GM21447 (cell line): Measurements from ENCODE around the gene PDZD4.

Source experiments
- ATAC-seq: cut with Tn5 transposase; IDR thresholded peaks from one replicate; pipeline ENCODE4 v1.9.1; 2021; ENCODE audit not compliant: unreplicated experiment

PDZD4 gene

DNA sequence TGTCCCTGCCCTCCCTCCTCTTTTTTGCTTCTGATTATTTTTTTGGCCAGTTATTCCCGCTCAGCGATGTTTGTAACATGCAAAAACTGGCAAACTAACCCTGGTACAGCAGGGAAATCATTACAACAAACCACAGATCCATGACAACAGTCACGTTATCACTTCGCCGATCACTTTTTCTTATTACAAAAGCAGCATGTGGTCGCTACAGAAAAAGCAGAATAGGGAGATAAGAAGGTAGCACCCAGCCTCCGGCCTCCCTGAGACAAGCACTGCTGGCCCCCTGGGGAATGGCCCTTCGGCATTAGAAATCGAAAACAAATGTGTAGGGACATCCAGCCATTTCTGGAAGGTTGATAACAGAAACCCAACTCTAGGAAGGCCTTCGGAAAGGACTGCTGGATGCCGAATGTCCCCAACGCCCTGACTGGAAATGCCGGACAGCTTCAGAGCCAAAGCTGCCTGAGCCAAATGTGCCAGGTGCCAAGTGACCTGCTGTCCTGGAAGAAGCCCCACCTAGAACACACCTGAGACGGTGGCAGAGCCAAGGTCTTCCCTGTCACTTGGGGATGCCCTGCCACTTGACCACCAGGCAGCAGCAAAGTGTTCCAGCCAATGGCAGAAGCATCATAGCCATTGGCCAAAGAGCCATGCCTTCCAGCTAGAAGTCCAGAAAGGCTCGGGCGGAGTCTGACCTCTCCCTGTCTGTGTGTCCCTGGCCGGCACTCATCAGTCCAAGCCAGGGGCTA is 39.1 kb downstream of the PDZD4 start:
- ATAC-seq: no peak

DNA sequence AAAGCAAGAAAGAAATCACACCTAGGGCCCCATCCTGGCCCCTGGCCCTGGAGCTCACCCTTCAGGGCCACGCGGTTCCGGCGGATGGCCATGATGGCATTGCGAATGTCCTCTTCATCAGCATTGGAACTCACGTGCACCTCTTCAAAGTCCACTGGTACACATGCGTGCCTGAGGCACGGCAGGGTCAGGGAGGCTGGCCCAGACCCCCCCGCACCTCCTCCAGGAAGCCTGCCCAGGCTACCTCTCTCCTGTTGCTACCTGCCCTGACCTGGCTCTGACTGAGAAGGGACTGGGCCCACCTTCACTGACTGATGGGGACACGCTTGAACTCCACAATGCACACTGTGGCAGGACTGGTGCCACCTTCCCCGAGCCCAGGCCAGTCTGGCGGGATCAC is 40.7 kb downstream of the PDZD4 start:
- ATAC-seq: no peak

DNA sequence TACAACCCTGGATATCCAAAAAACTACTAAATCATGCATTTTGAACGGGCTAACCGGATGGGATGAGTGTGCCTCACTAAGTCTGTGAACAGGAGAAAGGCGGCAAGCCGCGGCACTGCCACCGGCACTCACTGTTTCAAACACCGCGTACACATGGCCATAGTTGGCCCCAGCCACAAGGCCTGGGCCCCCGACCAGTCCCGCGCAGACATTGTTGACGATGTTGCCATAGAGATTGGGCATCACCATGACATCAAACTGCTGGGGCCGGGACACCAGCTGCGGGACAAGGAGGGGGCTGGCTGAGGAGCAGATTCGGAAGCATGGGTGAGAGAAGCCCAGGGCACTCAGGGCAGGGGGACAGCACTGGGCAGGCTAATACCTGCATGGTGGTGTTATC is 43.7 kb downstream of the PDZD4 start:
- no peak for ATAC-seq

DNA sequence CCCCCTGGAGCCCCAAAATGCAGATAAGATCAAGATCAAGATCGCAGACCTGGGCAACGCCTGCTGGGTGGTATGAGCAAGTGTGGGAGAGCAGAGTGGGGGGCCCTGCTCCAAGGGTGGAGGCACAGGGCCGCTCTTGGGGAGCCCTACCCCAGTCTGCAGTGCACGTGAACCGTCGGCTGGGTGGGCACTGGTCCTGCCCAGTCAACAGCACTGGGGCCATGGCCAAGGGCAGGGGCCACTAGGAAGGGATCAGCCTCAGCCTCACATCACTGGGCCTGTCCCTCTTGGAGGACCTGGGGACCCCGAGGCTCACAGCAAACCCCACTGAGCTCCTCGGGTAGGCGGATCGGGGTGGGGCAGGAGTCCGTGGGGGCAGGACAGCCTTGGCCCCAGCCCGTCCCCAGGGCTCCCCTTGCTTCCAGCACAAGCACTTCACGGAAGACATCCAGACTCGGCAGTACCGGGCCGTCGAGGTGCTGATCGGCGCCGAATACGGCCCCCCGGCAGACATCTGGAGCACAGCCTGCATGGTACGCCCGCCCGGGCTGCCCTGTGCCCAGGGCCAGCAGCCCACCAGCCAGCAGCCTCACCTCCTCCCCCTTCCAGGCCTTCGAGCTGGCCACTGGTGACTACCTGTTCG is 45.9 kb downstream of the PDZD4 start:
- no peak for ATAC-seq

DNA sequence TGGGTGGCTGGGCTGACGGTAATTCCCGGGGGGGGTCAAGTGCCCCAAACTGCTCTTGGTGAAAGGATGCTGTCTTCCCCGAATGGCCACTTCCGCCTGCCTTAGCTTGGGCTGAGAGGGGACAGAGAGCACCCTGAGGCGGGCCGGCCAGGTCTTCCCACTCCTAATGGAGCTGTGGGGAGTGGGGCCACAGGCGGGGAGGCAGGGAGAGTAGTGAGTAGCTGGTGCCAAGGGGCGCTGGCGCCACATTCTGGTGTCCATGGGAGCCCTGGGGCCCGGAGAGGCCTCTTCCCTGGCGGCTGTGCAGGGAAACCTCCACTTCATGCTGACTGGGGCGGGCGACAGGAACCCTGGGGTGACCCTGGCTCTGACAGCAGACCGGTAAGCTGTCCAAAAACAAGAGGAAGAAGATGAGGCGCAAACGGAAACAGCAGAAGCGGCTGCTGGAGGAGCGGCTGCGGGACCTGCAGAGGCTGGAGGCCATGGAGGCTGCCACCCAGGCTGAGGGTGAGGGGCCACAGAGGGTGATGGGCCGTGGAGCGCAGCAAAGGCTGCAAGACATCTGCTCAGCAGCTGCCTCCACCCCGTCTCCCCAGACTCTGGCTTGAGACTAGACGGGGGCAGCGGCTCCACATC is 46.8 kb downstream of the PDZD4 start:
- ATAC-seq: no peak

DNA sequence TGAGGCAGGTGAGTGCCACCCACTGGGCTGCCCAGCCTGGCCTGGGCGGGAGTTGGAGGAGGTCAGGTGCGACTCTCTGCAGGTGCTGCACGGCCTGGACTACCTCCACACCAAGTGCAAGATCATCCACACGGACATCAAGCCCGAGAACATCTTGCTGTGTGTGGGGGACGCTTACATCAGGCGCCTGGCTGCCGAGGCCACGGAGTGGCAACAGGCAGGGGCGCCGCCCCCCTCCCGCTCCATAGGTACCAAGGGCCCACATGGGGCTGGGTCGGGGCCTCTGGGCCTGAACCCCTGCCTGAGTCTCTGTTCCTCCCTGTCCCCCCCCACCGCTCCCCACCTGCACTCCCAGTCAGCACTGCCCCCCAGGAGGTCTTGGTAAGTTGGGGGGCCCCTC is 47.5 kb downstream of the PDZD4 start:
- no peak for ATAC-seq

DNA sequence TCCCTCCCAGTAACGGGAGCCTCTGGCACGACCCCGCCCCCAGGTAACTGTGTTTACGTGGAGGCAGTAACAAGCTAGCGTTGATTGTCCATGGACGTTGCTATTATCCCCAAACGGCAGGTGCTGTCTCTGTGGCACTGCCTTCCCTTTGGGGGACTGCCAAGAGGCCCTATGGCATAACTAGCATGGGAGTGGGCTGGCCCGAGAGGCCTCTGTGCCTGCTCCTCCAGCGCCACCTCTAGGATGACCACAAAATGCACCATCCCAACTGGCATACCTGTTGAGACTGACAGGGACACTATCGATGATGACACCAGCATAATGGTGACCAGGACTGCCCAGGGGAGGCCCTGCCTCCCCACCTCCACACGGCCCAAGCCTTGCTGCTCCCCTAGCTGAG is 48.0 kb downstream of the PDZD4 start:
- no peak for ATAC-seq

DNA sequence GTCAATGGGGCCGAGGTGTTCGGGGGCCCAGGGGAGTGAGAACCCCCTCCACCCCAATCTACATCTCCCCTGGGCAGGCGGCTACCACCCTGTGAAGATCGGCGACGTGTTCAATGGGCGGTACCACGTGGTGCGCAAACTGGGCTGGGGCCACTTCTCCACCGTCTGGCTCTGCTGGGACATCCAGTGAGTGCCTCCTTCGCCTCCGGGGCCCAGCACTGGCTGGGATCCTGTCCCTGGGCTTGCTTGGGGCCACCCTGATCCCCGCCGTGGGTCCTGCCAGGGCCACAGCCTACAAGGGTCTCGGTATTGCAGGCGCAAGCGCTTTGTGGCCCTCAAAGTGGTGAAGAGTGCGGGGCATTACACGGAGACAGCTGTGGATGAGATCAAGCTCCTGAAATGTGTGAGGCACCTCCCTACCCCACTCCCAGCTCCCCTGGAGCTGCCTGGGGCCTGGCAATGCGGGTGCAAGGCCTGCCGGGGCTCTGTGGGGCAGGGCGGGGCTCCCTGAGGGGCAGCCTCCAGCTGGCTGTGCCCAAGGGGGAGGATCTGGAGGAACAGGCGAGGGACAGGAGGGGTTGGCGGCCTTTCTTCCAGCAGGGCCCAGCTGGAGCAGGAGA is 48.8 kb downstream of the PDZD4 start:
- no peak for ATAC-seq

DNA sequence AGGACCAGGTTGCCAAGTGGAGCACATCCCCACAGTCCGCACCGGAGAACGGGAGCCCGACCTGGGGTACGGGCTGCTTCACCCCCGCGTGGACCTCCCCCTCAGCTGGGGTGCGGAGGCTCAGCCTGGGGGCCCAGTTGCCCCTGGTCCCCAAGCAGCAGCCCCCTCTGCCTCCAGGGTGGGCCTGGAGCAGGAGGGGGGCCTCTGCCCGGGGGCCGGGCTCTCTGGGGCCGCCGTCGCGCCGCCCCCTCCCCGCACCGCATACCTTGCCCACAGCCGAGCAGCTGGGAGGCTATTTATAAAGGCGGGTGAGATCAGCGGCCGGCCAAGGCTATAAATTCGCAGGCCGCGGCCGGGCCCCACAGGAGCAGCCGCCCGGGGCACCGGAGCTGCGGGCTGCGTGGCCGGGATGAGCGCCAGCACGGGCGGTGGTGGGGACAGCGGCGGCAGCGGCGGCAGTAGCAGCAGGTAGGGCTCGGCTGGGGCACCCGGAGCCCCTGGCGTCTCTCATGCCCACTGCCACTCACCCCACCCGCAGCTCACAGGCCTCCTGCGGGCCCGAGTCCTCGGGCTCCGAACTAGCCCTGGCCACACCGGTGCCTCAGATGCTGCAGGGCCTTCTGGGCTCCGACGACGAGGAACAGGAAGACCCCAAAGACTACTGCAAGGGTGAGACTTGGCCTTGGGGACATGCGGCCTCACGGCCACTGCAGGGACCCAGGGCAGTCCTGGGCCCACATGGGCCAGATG is 49.5 kb downstream of the PDZD4 start, which contains the start of gene SRPK3:
Gene SRPK3, plus strand, starts transcription at position 364 of the 750 bp plus-strand sequence. Its CDS starts 46 bp downstream, at position 410.
- no peak for ATAC-seq

DNA sequence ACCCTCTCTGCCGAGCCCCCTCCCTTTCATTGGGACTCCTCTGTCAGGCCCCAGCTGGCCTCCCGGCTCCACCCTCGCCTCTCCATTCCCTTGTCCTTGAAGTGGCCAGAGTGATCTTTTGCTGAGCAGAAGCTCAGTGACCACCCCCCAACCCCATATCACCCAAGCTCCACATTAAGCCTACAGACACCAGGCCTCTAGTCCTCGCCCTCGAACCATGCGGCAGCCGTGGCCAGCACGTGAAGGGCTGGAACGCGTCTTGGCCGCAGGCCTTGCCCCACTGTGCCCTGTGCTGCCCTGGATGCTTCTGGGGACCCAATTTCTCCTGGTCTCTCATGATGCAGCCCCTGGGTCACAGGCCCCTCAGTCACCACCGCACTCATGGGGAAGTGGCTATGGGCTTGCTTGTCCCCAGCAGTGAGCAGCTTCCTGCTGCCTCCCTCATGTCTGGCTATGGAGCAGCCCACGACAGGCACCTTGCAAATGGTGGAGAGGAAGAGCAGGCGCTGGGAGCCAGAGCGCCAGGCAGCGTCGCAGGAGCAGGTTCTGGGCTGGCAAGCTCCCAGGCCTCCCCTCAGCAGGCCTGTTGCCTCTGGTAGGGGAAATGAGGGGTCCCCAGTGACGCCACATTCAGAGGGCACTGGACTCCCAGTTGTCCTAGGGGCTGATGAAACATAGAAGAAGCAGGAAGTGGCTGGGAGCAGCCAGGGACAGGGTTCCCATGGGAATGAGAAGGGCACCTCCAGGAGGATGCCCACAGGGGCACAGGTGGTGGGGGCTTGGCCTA is 50.3 kb downstream of the PDZD4 start:
- no peak for ATAC-seq

DNA sequence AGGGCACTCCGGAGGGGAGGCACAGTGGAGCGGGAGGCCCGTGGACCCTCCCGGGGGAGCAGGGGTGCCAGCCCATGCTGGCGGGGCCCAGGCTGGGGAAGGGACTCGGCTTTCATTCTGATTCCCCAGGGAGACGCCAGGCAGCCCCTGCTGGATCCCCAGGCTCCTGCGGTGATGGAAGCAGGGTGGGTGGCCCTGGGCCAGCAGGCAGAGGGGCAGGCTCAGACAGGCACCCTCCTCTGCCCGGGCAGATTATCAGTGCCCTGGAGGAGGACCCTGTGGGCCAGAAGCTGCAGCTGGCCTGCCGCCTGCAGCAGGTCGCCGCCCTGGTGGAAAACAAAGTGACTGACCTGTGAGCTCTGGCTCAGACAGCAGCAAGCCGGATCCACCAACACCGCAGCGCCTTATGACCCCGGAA is 51.7 kb downstream of the PDZD4 start:
- no peak for ATAC-seq

DNA sequence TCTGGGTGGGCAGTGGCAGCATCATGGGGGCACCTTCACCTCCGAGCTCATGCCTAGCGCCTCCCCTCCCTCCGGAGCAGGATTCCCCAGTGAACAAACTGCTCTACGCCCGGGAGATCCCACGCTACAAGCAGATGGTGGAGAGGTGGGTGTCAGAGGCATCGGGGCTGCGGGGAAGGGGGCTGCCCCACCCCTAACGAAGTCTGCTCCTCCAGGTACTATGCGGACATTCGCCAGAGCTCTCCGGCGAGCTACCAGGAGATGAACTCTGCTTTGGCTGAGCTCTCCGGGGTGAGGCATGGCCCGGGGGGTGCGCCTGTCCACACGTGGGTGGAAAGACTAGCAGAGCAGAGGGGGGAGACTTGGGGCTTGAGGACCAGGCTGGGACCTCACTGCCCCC is 52.2 kb downstream of the PDZD4 start:
- ATAC-seq: no peak

DNA sequence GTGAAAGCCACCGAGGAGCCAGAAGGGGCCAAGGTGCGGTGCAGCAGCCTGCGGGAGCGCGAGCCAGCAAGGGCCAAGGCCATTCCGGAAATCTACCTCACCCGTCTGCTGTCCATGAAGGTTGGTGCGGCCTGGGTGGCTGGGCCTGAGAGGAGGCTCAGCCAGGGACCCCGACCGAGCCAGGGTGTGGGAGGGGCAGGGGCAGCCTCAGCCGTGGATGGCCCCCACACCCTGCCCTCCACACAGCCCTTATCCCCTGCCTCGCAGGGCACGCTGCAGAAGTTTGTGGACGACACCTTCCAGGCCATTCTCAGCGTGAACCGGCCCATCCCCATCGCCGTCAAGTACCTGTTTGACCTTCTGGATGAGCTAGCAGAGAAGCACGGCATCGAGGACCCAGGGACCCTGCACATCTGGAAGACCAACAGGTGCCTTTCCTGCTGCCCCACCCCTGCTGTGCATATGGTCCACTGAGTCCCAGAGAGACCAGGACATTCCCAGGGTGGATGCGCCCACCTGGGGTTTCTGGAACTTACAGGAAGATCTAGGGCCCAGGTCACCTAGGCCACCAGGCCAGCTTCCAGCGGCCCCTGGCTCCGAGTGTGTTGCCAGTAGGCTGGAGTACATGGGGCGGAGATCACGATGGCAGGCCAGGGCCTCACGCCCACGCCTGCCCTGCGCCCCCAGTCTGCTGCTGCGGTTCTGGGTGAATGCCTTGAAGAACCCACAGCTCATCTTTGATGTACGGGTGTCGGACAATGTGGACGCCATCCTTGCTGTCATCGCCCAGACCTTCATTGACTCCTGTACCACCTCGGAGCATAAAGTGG is 52.9 kb downstream of the PDZD4 start:
- no peak for ATAC-seq

DNA sequence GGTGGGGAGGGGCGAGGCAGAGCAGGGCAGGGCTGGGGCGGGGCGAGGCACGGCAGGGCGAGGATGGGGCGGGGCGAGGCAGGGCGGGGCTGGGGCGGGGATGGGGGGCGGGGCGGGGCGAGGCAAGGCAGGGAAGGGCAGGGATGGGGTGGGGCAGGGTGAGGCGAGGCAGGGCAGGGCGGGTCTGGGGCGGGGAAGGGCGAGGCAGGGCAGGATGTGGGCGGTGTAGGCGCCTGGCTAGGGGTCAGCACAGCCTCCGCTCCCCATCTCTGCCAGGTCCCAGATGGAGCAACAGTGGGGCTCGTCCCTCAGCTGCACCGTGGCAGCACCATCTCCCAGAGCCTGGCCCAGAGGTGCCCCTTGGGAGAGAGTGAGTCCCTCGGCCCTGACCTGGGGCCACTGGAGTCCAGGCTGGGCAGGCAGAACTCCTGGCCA is 53.7 kb downstream of the PDZD4 start:
- no peak for ATAC-seq

DNA sequence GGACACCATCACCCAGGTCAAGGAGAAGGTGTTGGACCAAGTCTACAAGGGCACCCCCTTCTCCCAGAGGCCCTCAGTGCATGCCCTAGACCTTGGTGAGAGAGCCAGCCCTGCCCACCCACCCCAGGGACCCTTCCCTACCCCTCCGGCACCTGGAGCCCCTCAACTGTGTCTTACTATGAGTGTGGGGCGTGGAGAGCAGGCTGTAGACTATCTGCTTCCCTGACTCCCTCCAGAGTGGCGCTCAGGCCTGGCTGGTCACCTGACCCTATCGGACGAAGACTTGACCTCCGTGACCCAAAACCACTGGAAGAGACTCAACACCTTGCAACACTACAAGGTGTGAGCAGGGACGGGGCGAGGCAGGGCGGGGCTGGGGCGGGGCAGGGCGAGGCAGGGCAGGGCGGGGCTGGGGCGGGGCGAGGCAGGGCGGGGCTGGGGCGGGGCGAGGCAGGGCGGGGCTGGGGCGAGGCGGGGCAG is 54.2 kb downstream of the PDZD4 start:
- no peak for ATAC-seq

DNA sequence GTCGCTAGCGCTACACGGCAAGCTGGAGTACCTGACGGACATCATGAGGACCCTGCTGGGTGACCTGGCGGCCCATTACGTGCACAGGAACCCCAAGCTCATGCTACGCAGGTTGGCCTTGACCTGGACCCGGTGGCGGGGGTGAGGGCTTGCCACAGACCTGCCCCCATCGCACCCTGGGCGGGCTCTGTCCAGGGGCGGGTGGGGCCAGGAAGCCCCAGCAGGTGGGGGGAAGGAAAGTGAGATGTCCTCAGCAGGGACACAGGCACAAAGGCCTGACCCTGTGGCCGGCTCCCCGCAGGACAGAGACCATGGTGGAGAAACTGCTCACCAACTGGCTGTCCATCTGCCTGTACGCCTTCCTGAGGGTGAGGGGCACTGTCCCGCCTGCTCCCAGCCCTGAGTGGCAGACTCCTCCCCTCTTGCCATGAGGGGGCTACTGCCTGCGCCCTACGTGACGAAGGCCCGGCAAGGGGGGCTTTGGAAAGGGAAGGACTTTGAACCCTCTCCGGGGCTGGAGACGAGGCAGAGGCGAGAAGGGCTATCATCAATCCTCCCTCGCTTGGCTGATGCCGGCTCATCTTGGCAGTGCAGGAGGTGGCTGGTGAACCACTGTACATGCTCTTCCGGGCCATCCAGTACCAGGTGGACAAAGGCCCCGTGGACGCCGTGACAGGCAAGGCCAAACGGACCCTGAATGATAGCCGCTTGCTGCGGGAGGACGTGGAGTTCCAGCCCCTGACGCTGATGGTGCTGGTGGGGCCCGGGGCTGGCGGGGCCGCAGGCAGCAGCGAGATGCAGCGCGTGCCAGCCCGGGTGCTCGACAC is 54.8 kb downstream of the PDZD4 start:
- no peak for ATAC-seq

DNA sequence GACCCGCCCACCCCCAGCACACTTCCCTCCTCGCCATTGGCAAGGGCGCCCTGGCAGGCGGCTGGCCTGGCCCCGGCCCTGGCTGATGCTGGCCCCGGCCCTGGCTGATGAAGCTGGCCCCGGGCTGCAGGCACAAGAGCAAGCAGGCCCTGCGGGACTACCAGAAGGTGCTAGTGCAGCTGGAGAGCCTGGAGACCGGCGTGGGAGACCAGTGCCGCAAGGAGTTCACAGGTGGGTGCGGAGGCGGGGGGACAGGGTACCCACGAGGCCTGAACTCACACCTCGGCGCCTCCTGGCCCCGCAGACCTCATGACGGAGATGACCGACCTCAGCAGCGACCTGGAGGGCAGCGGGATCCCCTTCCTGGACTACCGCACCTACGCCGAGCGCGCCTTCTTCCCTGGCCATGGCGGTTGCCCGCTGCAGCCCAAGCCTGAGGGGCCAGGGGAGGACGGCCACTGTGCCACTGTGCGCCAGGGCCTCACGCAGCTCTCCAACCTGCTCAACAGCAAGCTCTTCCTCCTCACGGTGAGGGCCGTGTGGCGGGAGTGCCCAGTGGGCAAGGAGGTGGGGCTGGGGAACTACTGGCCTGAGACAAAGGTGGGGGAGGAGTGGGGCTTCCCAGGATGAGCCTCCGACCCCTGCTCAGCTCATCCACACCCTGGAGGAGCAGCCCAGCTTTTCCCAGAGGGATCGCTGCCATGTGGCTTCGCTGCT is 55.6 kb downstream of the PDZD4 start:
- no peak for ATAC-seq
